ENCODE results near the gene SLC8B1.

Gene SLC8B1

DNA sequence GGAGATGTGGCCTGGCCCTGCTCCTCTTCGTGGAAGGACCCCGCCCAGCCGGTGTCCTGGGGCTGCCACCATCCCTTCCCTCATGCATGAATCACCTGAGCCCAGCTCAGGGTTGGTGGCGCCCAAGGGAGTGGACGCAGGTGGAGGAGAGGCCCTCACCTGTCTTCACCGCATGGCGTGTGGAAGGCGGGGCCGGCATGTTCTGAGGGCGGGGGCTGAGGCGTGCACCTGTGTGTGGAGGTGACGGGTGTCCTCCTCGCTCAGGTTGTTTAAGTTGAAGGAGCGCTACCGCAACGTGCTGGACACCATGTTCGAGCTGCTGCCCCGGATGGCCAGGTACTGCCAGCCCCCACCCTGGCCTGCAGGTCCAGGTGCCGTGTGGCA is 47.0 kb downstream of the SLC8B1 start:
- DNase-seq: no peak
- TF ChIP-seq POLR2A (IDR thresholded peaks at IDR 0.05; ENCODE audit: low read length) (no peak), GATA1 (IDR thresholded peaks at IDR 0.05; ENCODE audit: low read depth, low read length) (no peak)

- no peak for TF ChIP-seq POLR2A (IDR thresholded peaks at IDR 0.05; ENCODE audit: low read length)
- TF ChIP-seq GATA1 (IDR thresholded peaks at IDR 0.05; ENCODE audit: low read depth, low read length): no peak
- no peak for DNase-seq
Measured at GRCh38 chr12:113287146-113287898, 47.6 kb downstream of the SLC8B1 start.

DNA sequence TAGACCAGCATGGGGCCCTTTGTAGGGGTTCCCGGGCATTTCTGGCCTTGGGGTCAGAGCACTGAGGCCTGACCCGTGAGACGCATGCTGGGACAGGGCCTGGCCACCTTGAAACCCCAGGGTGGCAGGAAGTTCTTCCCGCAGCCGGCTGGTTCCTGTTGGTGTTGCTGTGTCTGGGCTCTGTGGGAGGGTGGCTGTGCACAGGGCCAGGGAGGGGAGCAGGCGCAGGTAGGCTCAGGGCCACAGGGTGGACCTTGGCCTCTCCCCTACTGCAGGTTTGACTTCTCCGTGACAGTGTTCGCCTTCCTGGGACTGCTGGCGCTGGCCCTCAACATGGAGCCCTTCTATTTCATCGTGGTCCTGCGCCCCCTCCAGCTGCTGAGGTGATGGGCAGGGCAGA is 48.2 kb downstream of the SLC8B1 start:
- TF ChIP-seq POLR2A (IDR thresholded peaks at IDR 0.05; ENCODE audit: low read length): no peak
- no peak for TF ChIP-seq GATA1 (IDR thresholded peaks at IDR 0.05; ENCODE audit: low read depth, low read length)

GRCh38 chr12:113285679-113286610 is 49.0 kb downstream of the SLC8B1 start:
- DNase-seq: no peak
- no peak for TF ChIP-seq GATA1 (IDR thresholded peaks at IDR 0.05; ENCODE audit: low read depth, low read length)
- no peak for TF ChIP-seq POLR2A (IDR thresholded peaks at IDR 0.05; ENCODE audit: low read length)

More for the DNA sequence above, 48.2 kb downstream of the SLC8B1 start:
- DNase-seq: no peak

DNA sequence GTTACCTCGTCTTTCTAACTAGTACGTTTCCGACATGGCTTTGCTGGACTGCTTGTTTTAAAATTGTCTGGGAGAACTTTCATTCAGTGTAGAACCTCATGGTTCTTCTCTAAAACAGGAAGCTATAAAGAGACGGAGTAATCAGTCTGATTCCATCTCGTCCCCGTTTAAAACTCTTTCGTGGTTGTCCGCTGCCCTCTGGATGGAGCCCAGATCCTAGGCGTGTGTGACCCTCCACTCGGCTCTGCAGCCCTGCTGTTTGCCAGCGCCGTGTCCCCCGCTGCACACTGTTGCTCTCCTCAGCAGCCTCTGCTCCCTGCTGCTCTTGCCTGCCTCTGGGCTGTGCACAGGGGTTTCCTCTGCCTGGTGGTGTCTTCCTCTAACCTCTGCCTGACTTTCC is 50.2 kb downstream of the SLC8B1 start:
- TF ChIP-seq POLR2A (IDR thresholded peaks at IDR 0.05; ENCODE audit: low read length): no peak
- no peak for TF ChIP-seq GATA1 (IDR thresholded peaks at IDR 0.05; ENCODE audit: low read depth, low read length)
- DNase-seq: no peak

- no peak for DNase-seq
- no peak for TF ChIP-seq POLR2A (IDR thresholded peaks at IDR 0.05; ENCODE audit: low read length)
- no peak for TF ChIP-seq GATA1 (IDR thresholded peaks at IDR 0.05; ENCODE audit: low read depth, low read length)
Measured at GRCh38 chr12:113278633-113279032, 56.3 kb downstream of the SLC8B1 start.

- DNase-seq: no peak
- TF ChIP-seq POLR2A (IDR thresholded peaks at IDR 0.05; ENCODE audit: low read length) (no peak), GATA1 (IDR thresholded peaks at IDR 0.05; ENCODE audit: low read depth, low read length) (no peak)
Measured at GRCh38 chr12:113278141-113278540, 56.8 kb downstream of the SLC8B1 start.

DNA sequence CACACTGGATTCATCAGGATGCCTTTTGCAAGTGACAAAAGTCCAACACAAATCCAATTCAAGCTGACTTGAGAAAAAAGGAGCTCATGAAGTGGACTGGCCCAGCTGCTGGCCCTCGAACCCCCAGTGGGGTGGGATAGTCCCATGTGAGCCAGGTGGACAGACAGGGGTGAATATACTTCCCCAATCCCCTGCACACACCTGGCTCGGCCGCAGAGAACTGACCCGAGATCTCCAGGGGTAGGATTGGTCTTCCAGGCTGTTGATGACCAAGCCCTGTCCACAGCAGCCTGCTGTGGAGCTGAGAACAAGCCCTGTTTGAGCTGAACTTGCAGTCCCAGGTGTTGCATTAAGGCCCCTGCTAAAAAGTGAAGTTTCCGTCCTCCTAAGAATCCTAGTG is 57.4 kb downstream of the SLC8B1 start:
- TF ChIP-seq GATA1 (IDR thresholded peaks at IDR 0.05; ENCODE audit: low read depth, low read length) (no peak), POLR2A (IDR thresholded peaks at IDR 0.05; ENCODE audit: low read length) (no peak)
- no peak for DNase-seq

GRCh38 chr12:113276946-113277500 is 57.9 kb downstream of the SLC8B1 start:
- no peak for DNase-seq
- no peak for TF ChIP-seq POLR2A (IDR thresholded peaks at IDR 0.05; ENCODE audit: low read length)
- TF ChIP-seq GATA1 (IDR thresholded peaks at IDR 0.05; ENCODE audit: low read depth, low read length): no peak

DNA sequence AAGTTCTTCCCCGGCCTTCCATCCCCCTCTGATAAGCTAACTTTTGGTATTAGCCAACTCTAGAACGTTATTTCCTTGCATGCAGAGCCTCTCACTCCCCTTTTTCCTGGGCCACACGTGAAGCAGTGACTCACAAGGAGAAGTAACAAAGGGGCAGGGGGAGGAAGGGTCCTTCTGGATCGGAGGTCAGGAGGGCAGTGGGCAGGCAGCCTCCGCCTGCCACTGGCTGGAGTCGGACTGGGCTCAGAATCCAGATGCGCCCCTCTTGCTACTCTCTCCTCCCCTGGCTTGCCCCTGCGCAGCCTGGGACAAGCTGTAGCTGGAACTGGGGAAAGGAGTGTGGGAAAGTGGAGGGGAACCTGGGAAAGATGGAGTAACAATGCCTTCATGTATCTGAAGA is 58.6 kb downstream of the SLC8B1 start:
- no peak for TF ChIP-seq POLR2A (IDR thresholded peaks at IDR 0.05; ENCODE audit: low read length)
- TF ChIP-seq GATA1 (IDR thresholded peaks at IDR 0.05; ENCODE audit: low read depth, low read length): no peak
- no peak for DNase-seq

GRCh38 chr12:113274848-113275247 is 60.1 kb downstream of the SLC8B1 start:
- TF ChIP-seq POLR2A (IDR thresholded peaks at IDR 0.05; ENCODE audit: low read length) (no peak), GATA1 (IDR thresholded peaks at IDR 0.05; ENCODE audit: low read depth, low read length) (no peak)
- DNase-seq: no peak

GRCh38 chr12:113273053-113273725 is 61.7 kb downstream of the SLC8B1 start:
- no peak for DNase-seq
- TF ChIP-seq GATA1 (IDR thresholded peaks at IDR 0.05; ENCODE audit: low read depth, low read length) (no peak), POLR2A (IDR thresholded peaks at IDR 0.05; ENCODE audit: low read length) (no peak)

- DNase-seq: peak in 1 of 2 experiments; percentile 4
- TF ChIP-seq GATA1 (IDR thresholded peaks at IDR 0.05; ENCODE audit: low read depth, low read length): no peak
- TF ChIP-seq POLR2A (IDR thresholded peaks at IDR 0.05; ENCODE audit: low read length): no peak
Measured at GRCh38 chr12:113271853-113272561, 62.9 kb downstream of the SLC8B1 start.
